HL-60 (cell line): ENCODE data around the gene ALDOB.

ENCODE experiments used
- DNase-seq, 2 experiments: peaks; one replicate each; pipeline ENCODE4 v3.0.0-alpha.2; 2010 to 2020; ENCODE audit warnings: low read depth in 1 of 2, low spot score in 1 of 2
- H3K27ac ChIP-seq: fragments of 250-450 bp; sonication (Bioruptor Pico); replicated peaks from 2 replicates; pipeline ENCODE4 v1.5.1; 2020; ENCODE audit warnings: mild to moderate bottlenecking, moderate library complexity
- H3K27me3 ChIP-seq: fragments of 250-450 bp; sonication (Bioruptor Pico); 2 replicates; pipeline ENCODE4 v1.5.1; 2021; ENCODE audit warnings: mild to moderate bottlenecking, moderate library complexity; ENCODE audit not compliant: insufficient read depth, poor library complexity, severe bottlenecking
- H3K4me3 ChIP-seq: replicated peaks from 2 replicates; pipeline ENCODE4 v1.5.1; 2011; ENCODE audit warnings: mild to moderate bottlenecking, control low read depth, low read length; ENCODE audit not compliant: insufficient read depth
- GABPA ChIP-seq: IDR thresholded peaks from 2 replicates; pipeline ENCODE4 v1.6.1; 2012; ENCODE audit warnings: low read depth
- POLR2AphosphoS5 ChIP-seq: IDR thresholded peaks from 2 replicates; pipeline ENCODE4 v1.6.1; 2012; ENCODE audit warnings: low read depth
- REST ChIP-seq: IDR thresholded peaks from 2 replicates; pipeline ENCODE4 v1.6.1; 2012; ENCODE audit warnings: low read depth; ENCODE audit not compliant: insufficient replicate concordance
- SPI1 ChIP-seq: IDR thresholded peaks from 2 replicates; pipeline ENCODE4 v1.6.1; 2012; ENCODE audit warnings: low read depth, mild to moderate bottlenecking, borderline replicate concordance
- TF ChIP-seq, protein P1 (sequence below): IDR thresholded peaks from one replicate; pipeline ENCODE4 v1.5.1; 2011; ENCODE audit warnings: low read length, control low read depth, inconsistent platforms; ENCODE audit not compliant: insufficient read depth

The ALDOB gene

GRCh38 chr9:101400120-101400519 lies 35.5 kb downstream of the ALDOB start:
- TF ChIP-seq GABPA (no peak), REST (no peak), POLR2AphosphoS5 (no peak), SPI1 (no peak)
- TF ChIP-seq, protein P1, sequence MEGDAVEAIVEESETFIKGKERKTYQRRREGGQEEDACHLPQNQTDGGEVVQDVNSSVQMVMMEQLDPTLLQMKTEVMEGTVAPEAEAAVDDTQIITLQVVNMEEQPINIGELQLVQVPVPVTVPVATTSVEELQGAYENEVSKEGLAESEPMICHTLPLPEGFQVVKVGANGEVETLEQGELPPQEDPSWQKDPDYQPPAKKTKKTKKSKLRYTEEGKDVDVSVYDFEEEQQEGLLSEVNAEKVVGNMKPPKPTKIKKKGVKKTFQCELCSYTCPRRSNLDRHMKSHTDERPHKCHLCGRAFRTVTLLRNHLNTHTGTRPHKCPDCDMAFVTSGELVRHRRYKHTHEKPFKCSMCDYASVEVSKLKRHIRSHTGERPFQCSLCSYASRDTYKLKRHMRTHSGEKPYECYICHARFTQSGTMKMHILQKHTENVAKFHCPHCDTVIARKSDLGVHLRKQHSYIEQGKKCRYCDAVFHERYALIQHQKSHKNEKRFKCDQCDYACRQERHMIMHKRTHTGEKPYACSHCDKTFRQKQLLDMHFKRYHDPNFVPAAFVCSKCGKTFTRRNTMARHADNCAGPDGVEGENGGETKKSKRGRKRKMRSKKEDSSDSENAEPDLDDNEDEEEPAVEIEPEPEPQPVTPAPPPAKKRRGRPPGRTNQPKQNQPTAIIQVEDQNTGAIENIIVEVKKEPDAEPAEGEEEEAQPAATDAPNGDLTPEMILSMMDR, result no peak
- Histone ChIP-seq H3K27me3 (no peaks in the 10 kb centered on the region), H3K27ac (no peak overlapping the region), H3K4me3 (peak overlapping the region; percentile 78; the same call in 1 of the 2 replicates)
- no peak for DNase-seq

GRCh38 chr9:101399643-101399970 lies 36.0 kb downstream of the ALDOB start:
- TF ChIP-seq POLR2AphosphoS5, result no peak
- peak; percentile 7; the same call in 1 of the 2 replicates for TF ChIP-seq SPI1
- peak overlapping the region; percentile 85 for H3K27ac ChIP-seq
- H3K27me3 ChIP-seq, result no peaks in the 10 kb centered on the region
- DNase-seq, result peak; percentile 21 to 37
- H3K4me3 ChIP-seq, result peak overlapping the region; percentile 78

DNA sequence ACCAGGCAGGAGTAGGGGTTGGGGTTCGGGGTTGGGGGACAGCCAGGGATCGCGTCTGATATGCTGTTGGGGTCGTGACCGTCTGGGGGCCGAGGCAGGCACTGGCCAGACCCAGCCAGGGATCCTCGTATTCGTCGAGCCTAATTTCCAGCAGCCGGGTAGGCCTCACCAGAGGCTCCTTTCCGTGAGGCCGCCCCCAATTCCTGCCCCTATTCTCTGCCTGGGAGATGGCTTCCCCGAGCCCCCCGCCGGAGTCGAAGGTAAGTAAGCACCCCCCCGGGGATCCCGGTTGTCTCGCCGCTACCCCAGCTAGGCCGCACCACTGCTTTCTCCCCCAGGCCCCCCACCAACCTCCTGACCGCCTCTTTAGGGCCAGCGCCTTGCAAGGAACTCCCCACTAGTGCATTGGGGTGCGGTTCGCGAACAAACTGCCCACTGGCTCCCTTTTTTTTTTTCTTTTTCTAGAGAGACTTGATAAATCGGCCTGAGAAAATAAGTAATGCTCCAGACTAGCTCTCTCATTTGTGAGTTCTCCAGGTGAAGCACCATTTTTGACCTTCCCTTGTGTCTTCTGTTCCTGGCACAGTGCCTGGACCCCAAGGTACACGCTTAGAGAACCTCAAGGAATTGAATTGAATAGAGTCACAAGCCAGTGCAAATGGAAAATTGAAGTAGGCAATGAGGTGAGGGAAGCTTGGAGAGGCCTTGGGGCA lies 36.5 kb downstream of the ALDOB start:
- peak overlapping the region; percentile 85 for H3K27ac ChIP-seq
- H3K27me3 ChIP-seq, result no peaks in the 10 kb centered on the region
- no peak for DNase-seq
- TF ChIP-seq GABPA (no peak), REST (no peak), POLR2AphosphoS5 (no peak), SPI1 (no peak)
- TF ChIP-seq, protein P1, result no peak
- H3K4me3 ChIP-seq, result peak overlapping the region; percentile 78

DNA sequence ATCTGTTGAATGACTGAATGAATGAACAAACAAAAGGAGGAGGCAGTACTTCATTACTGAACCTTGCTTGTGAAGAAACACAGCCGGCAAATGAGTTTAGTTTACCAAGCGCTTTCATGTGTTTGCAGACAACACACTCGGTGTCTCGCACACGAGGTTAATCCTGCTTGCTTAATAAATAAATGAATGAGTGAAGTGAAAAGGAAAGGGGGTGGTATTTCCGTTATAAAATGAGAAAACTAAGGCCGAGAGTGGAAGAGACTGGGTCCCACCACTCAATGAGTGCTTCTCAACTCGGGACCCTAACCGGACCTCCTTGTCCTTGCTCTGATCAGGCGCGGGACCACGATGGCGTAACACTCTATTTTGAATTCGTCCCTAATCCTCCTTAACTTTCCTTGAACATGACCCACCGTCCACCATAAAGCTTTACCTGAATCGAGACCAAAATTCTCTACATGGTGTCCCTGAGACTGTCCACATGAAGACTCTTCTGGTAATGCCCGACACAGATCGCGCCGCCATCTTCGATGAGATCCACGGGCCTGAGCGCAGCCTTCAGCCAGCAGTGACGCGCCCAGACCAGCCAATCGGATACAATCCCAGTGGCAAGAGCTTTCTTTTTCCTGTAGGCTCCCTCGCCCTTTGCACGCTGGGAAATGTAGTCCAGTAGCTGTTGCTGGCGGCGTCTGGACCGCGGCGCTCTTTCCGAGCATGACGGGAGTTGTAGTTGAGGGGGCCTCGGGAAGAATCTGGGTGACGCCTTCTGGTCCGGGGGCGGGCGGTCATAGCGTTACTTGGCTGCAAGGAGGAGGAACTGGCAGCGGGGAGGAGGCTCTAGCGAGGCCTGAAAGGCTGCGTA lies 37.3 kb downstream of the ALDOB start, which contains the start of the genes MRPL50 and ZNF189:
Gene MRPL50 (minus strand): TSS at position 551 of the 862 bp plus-strand sequence. CDS start 26 bp downstream, at position 525.
Gene ZNF189 (plus strand): TSS at position 784 of the 862 bp plus-strand sequence. CDS start 306 bp downstream, outside the sequence.
- DNase-seq, result peak; percentile 96 to 99
- H3K4me3 ChIP-seq, result peak within 1 kb of the TSS; percentile 78
- H3K27ac ChIP-seq, result peak within 1 kb of the TSS; percentile 85
- H3K27me3 ChIP-seq, result no peaks in the 10 kb centered on the region
- TF ChIP-seq POLR2AphosphoS5, result peak; percentile 93
- TF ChIP-seq REST, result peak; percentile 69
- TF ChIP-seq, protein P1, result no peak
- no peak for TF ChIP-seq SPI1
- peak; percentile 29; the same call in 1 of the 2 replicates for TF ChIP-seq GABPA
